GM12891 (cell line): Measurements from ENCODE around the gene ZNF438.

ENCODE experiments used
- PAX5 ChIP-seq: IDR thresholded peaks from 2 replicates; pipeline ENCODE4 v1.6.1; 2011; ENCODE audit warnings: low read length, moderate library complexity, mild to moderate bottlenecking; ENCODE audit not compliant: insufficient read depth, severe bottlenecking
- POLR2A ChIP-seq: IDR thresholded peaks from 2 replicates; pipeline ENCODE4 v1.6.1; 2011; ENCODE audit warnings: low read depth, low read length, control low read depth
- POLR2AphosphoS5 ChIP-seq: IDR thresholded peaks from 2 replicates; pipeline ENCODE4 v1.6.1; 2011; ENCODE audit warnings: low read depth, low read length, control low read depth
- TAF1 ChIP-seq: IDR thresholded peaks from 2 replicates; pipeline ENCODE4 v1.6.1; 2011; ENCODE audit warnings: low read depth, low read length, control low read depth

DNA sequence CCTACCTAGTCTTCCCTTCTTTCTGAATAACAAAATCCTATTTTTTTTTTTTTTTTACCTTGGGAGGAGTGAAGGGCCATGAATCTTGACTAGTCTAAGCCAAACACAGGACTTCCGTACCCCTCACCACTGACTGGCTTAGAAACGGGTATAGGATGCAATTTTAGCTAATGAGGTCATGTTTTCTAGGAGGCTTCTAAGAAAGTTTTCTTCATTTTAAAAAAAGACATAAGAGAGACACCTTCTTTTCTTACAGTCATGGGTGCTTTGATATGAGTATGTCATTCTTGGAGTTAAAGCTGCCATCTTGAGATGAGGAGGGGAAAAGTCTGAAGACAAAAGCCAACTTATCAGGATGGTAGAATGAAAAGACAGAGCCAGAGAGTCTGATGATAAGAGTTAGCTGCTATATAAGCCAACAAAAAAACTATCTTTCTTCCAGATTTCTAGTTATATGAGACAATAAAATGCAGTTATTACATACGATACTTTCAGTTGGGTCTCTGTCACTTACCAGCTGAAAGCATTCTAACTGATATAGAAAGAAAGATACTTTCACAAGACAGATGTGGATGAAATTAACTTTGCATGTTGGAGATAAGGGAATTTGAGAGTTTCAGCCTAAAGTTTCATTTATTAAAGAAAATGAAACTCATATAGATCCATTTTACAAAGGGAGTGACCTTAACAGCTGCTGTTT is 34.0 kb downstream of the ZNF438 start:
- no peak for TF ChIP-seq POLR2A
- TF ChIP-seq POLR2AphosphoS5: no peak
- no peak for TF ChIP-seq TAF1
- TF ChIP-seq PAX5: no peak
